SH-SY5Y (cell line): ENCODE data around the gene TBC1D19.

ENCODE experiments used
- GATA2 ChIP-seq: IDR thresholded peaks from 2 replicates; pipeline ENCODE4 v1.6.1; 2011; ENCODE audit warnings: mild to moderate bottlenecking, low read depth, low read length
- GATA3 ChIP-seq: IDR thresholded peaks from 2 replicates; pipeline ENCODE4 v1.6.1; 2011; ENCODE audit warnings: low read depth, mild to moderate bottlenecking, low read length, moderate library complexity

DNA sequence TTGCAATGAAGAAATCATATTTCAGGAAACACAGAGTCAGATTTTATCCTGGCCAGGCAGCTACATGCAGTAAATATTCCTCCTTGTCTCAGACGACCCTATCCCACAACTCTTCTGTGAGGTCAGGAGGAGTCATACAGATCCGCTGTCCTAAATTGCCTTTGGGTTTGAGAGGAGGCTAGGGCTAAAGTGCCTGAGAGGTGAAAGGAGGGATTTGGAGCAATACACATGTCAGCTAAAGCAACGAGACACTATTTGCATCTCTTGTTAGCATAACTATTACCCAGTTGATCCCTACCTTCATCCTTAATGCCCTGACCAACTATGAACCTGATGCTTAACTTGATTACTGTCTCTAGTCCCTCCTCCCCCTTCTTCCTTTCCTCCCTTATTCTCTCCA lies 98.6 kb downstream of the TBC1D19 start:
- TF ChIP-seq GATA3 (no peak), GATA2 (no peak)
